Fibroblast of mammary gland (primary cell): ENCODE measurements around the gene ADAM10.
A peak's percentile ranks its signal among the peaks of the same experiment; 100 is the strongest.
"Not testable (repeated sequence)": the region's sequence is repeated elsewhere in the genome, so short reads cannot be mapped to it uniquely, and the experiment has no call there.

Source experiments
- DNase-seq: peaks from one replicate; pipeline ENCODE4 v3.0.0-alpha.2; 2010; ENCODE audit warnings: low read depth
- H3K4me3 ChIP-seq: 2 replicates; pipeline ENCODE4 v1.5.1; 2011; ENCODE audit warnings: low read depth, mild to moderate bottlenecking, low read length, moderate library complexity; ENCODE audit not compliant: control insufficient read depth
- TF ChIP-seq, protein P1 (sequence below): conservative IDR thresholded peaks from 2 replicates; pipeline ENCODE4 v1.5.1; 2011; ENCODE audit warnings: low read depth, low read length, inconsistent platforms; ENCODE audit not compliant: control insufficient read depth, insufficient read depth

Gene ADAM10

GRCh38 chr15:58608129-58608590, 141.3 kb downstream of the ADAM10 start:
- H3K4me3 ChIP-seq: no peak overlapping the region
- TF ChIP-seq, protein P1, sequence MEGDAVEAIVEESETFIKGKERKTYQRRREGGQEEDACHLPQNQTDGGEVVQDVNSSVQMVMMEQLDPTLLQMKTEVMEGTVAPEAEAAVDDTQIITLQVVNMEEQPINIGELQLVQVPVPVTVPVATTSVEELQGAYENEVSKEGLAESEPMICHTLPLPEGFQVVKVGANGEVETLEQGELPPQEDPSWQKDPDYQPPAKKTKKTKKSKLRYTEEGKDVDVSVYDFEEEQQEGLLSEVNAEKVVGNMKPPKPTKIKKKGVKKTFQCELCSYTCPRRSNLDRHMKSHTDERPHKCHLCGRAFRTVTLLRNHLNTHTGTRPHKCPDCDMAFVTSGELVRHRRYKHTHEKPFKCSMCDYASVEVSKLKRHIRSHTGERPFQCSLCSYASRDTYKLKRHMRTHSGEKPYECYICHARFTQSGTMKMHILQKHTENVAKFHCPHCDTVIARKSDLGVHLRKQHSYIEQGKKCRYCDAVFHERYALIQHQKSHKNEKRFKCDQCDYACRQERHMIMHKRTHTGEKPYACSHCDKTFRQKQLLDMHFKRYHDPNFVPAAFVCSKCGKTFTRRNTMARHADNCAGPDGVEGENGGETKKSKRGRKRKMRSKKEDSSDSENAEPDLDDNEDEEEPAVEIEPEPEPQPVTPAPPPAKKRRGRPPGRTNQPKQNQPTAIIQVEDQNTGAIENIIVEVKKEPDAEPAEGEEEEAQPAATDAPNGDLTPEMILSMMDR: no peak
- DNase-seq: peak; percentile 20

DNA sequence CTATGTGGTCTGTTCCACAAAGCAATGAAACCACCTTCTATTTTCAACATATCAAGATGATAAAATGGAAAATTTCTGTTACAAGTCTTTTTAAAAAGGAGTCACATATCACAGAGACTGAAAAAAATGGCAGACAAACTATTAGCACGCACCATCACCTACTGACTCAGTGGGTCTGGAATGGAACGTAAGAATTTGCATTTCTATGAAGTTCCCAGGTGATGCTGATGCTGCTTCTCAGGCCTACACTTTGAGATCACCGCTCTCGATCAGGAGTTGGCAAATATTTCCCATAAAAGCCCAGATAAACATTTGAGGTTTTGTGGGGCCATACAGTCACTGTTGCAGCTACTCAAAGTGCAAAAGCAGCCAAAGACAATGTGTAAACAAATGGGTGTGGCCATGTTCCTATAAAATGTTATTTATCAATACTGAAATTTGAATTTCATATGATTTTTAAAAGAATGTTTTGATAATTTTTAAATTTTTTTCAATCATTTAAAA, 142.9 kb downstream of the ADAM10 start:
- H3K4me3 ChIP-seq: no peak overlapping the region
- TF ChIP-seq, protein P1: no peak
- no peak for DNase-seq

DNA sequence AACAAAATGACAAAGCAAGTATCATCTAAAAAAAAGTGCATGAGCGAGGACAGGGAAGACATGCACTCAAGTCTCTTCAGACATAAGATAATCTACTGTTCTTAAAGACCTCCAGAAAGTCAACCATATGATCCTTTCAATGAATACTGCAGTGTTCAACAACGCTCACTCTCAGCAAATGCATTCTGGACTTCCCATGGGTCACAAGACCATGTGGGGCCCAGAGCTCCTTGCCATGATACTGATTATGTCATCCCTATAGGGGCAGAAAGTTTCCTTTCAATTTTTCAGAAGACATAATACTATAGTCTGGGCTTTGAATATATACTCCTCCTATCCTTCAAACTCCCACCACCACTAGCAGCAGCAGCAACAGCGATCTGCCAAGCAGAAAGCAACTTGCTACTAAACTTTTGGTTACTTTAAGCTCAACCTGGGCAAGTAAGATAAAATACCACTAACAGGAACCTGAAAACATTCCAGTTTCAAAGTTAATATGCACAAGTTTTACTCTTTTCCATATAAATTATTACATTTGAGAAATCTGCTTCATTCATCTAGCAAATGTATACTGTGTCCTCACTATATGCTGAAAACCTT, 143.5 kb downstream of the ADAM10 start:
- no peak overlapping the region for H3K4me3 ChIP-seq
- no peak for DNase-seq
- TF ChIP-seq, protein P1: no peak

DNA sequence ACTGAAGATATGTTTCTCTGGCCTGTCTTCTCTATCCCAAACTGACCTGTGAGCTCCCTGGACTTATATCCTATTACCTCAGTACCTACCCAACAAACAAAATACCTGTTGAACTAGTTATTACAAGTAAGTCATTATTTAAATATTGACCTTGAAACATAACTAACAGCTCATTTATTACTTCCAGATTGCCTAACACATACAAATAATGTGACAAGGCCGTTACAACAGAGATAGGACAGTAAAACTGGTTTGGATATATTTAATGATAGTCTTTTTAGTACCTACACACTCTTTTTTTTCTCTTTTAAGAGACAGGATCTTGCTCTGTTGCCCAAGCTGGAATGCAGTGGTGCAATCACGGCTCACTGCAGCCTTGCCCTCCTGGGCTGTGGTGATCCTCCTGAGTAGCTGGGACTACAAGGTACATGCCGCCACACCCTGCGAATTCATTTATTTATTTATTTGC, 145.0 kb downstream of the ADAM10 start:
- TF ChIP-seq, protein P1: no peak
- DNase-seq: no peak
- no peak overlapping the region for H3K4me3 ChIP-seq

- not testable (repeated sequence) for H3K4me3 ChIP-seq, DNase-seq
Observed at GRCh38 chr15:58603927-58604326, 145.6 kb downstream of the ADAM10 start.

DNA sequence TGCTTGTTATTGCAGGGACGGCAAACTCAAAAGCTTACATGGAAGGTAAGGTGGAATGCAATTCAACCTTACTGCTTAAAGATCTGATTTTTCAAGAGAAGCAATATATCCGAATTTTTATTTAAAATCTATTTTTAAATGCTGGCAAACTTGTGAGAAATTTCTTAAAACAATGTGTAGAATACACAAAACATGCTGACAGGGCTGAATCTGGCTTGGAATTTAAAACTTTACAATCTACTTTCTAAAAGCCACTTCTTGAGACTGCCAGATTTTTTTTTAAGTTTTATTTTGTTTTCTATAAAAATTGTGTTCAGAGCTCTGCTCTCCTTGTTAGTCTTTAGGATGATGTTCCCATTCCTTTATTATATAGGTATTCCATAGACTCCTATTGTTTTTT, 146.7 kb downstream of the ADAM10 start:
- H3K4me3 ChIP-seq: no peak overlapping the region
- TF ChIP-seq, protein P1: no peak
- DNase-seq: no peak

- TF ChIP-seq, protein P1: no peak
- no peak for DNase-seq
- no peak overlapping the region for H3K4me3 ChIP-seq
Observed at GRCh38 chr15:58598829-58599210, 150.7 kb downstream of the ADAM10 start.
